A549 (cell line): ENCODE data around the gene CMC2. TPM values are rescaled to one million over a fixed set of nuclear protein-coding genes. Genes with fewer than 3 reads are reported as not detected.

Experiments
- ATAC-seq, 2 experiments: fragments of 200-7000 bp in 1 of 2; fragments of >200 bp in 1 of 2; cut with Nextera tagmentation in 1 of 2; cut with Tn5 transposase in 1 of 2; 3 replicates each; pipeline versions ENCODE4 v1.8.0 to v1.9.1; 2018 to 2020; ENCODE audit warnings: mild to moderate bottlenecking in 1 of 2, moderate library complexity in 1 of 2
- CTCF ChIA-PET: fragments of 300-600 bp; sonication (Branson Sonifier 250); formaldehyde crosslinking; extraction: SDS; loops from one replicate; lab custom pipeline; 2021; ENCODE audit warnings: antibody characterized with exemption, inconsistent platforms; lab: Yijun Ruan, JAX
- POLR2A ChIA-PET: fragments of 350-600 bp; formaldehyde crosslinking; extraction: SDS; loops from one replicate; lab custom pipeline; 2021; ENCODE audit warnings: antibody characterized with exemption, inconsistent platforms; lab: Yijun Ruan, JAX
- DNase-seq, 2 experiments: peaks; one replicate each; pipeline versions ENCODE4 v3.0.0 to v3.0.0-alpha.2; 2011 to 2016; ENCODE audit warnings: low read depth in 1 of 2, low spot score in 1 of 2
- FAIRE-seq: peaks from 2 replicates; lab custom pipeline; 2011; peaks lifted over from hg19 to GRCh38; lab: Jason Lieb, UNC
- H3K27ac ChIP-seq, 2 experiments: fragments of >200 bp; sonication (Bioruptor Twin); formaldehyde crosslinking; 3 replicates each; pipeline ENCODE4 v1.5.1; 2016 to 2017
- H3K4me1 ChIP-seq: fragments of >200 bp; sonication (Bioruptor Twin); formaldehyde crosslinking; 3 replicates; pipeline ENCODE4 v1.6.1; 2016
- H3K4me2 ChIP-seq: fragments of >200 bp; sonication (Bioruptor Twin); formaldehyde crosslinking; 3 replicates; pipeline ENCODE4 v1.6.1; 2016
- H3K4me3 ChIP-seq: fragments of >200 bp; sonication (Bioruptor Twin); formaldehyde crosslinking; 3 replicates; pipeline ENCODE4 v1.5.1; 2016
- H3K9me3 ChIP-seq: fragments of >200 bp; sonication (Bioruptor Twin); formaldehyde crosslinking; 3 replicates; pipeline ENCODE4 v1.6.1; 2016
- CBX2 ChIP-seq: fragments of 200-600 bp; sonication (generic); IDR thresholded peaks from 2 replicates; pipeline ENCODE4 v1.6.1; 2016; ENCODE audit warnings: low read depth, mild to moderate bottlenecking, borderline replicate concordance
- CHD2 ChIP-seq: fragments of 150-350 bp; IDR thresholded peaks from 2 replicates; pipeline ENCODE4 v1.6.1; 2014; ENCODE audit warnings: low read length; ENCODE audit not compliant: partially characterized antibody
- EP300 ChIP-seq, 2 experiments: fragments of >200 bp; sonication (Bioruptor Twin); formaldehyde crosslinking; IDR thresholded peaks; 2 replicates in 1 of 2; 3 replicates in 1 of 2; pipeline ENCODE4 v1.6.1; 2016 to 2017
- GATA3 ChIP-seq: IDR thresholded peaks from 2 replicates; pipeline ENCODE4 v1.6.1; 2012; ENCODE audit warnings: borderline replicate concordance
- HOXB13 ChIP-seq: fragments of 250-450 bp; sonication (Bioruptor Pico); IDR thresholded peaks from 2 replicates; pipeline ENCODE4 v1.5.0; 2020; ENCODE audit warnings: low read depth, mild to moderate bottlenecking, moderate library complexity
- JUNB ChIP-seq: fragments of >200 bp; sonication (Bioruptor Twin); formaldehyde crosslinking; IDR thresholded peaks from 2 replicates; pipeline ENCODE4 v1.6.1; 2016
- KDM1A ChIP-seq: fragments of 200-600 bp; sonication (generic); IDR thresholded peaks from 2 replicates; pipeline ENCODE4 v1.6.1; 2016; ENCODE audit warnings: low read depth, mild to moderate bottlenecking
- KDM5A ChIP-seq: fragments of 200-600 bp; sonication (generic); IDR thresholded peaks from 2 replicates; pipeline ENCODE4 v1.6.1; 2016; ENCODE audit warnings: antibody characterized with exemption, mild to moderate bottlenecking
- MAFK ChIP-seq: fragments of 450-650 bp; IDR thresholded peaks from 2 replicates; pipeline ENCODE4 v1.6.1; 2014; ENCODE audit not compliant: partially characterized antibody
- MAZ ChIP-seq: fragments of 150-350 bp; IDR thresholded peaks from 2 replicates; pipeline ENCODE4 v1.6.1; 2014; ENCODE audit warnings: antibody characterized with exemption, low read depth, low read length, borderline replicate concordance
- MYC ChIP-seq: IDR thresholded peaks from 2 replicates; pipeline ENCODE4 v1.6.1; 2012; ENCODE audit warnings: mild to moderate bottlenecking, inconsistent platforms, low read length, improper control_type of control experiment, borderline replicate concordance
- NFE2L2 ChIP-seq: fragments of 150-350 bp; conservative IDR thresholded peaks from 2 replicates; pipeline ENCODE4 v1.6.1; 2014; ENCODE audit warnings: low read length
- NR3C1 ChIP-seq: fragments of >200 bp; sonication (Bioruptor Twin); formaldehyde crosslinking; IDR thresholded peaks from 3 replicates; pipeline ENCODE4 v1.6.1; 2017
- SREBF2 ChIP-seq: fragments of 450-650 bp; IDR thresholded peaks from 2 replicates; pipeline ENCODE4 v1.6.1; 2014; ENCODE audit warnings: mild to moderate bottlenecking, moderate library complexity
- TFCP2L1 ChIP-seq: fragments of 250-450 bp; sonication (Bioruptor Pico); IDR thresholded peaks from 2 replicates; pipeline ENCODE4 v1.5.0; 2021; ENCODE audit warnings: mild to moderate bottlenecking
- ZNF302 ChIP-seq: fragments of 250-450 bp; sonication (Bioruptor Pico); IDR thresholded peaks from 2 replicates; pipeline ENCODE4 v1.9.0; 2021; ENCODE audit warnings: inconsistent platforms, mild to moderate bottlenecking, moderate library complexity
- WGBS: methylation state at CpG from one replicate; pipeline ENCODE4 v1.1.6; 2017; ENCODE audit errors: missing lambda C conversion rate; 5-methylcytosine and 5-hydroxymethylcytosine counted together
- polyA plus RNA-seq, 4 experiments: library from polyadenylated mRNA; depleted of rRNA in 3 of 4; stranded (reverse); fragments of >200 nt; fragmentation: RNase III in 1 of 4; extraction: RNeasy Plus Mini Kit Qiagen cat#74134 plus additional on column Dnase treatment in 1 of 4; gene quantifications; 2 replicates in 3 of 4; 3 replicates in 1 of 4; pipeline ENCODE4 v1.2.3, GENCODE V29; 2011 to 2017
- TF ChIP-seq, protein P1 (sequence below): fragments of 250-450 bp; sonication (Bioruptor Pico); IDR thresholded peaks from 2 replicates; pipeline ENCODE4 v1.5.0; 2021; ENCODE audit warnings: mild to moderate bottlenecking, moderate library complexity, borderline replicate concordance
- TF ChIP-seq, protein P2 (sequence below): fragments of 450-650 bp; IDR thresholded peaks from 2 replicates; pipeline ENCODE4 v1.6.1; 2014; ENCODE audit warnings: antibody characterized with exemption
- TF ChIP-seq, protein P3 (sequence below): IDR thresholded peaks from 2 replicates; pipeline ENCODE4 v1.6.1; 2012
- TF ChIP-seq, protein P4 (sequence below): fragments of 200-600 bp; sonication (generic); IDR thresholded peaks from 2 replicates; pipeline ENCODE4 v1.6.1; 2016; ENCODE audit warnings: antibody characterized with exemption, mild to moderate bottlenecking, moderate library complexity

The CMC2 gene
- polyA plus RNA-seq, 2 of the 4 experiments (the other 2 are of a cell fraction): 143 to 207 TPM

DNA sequence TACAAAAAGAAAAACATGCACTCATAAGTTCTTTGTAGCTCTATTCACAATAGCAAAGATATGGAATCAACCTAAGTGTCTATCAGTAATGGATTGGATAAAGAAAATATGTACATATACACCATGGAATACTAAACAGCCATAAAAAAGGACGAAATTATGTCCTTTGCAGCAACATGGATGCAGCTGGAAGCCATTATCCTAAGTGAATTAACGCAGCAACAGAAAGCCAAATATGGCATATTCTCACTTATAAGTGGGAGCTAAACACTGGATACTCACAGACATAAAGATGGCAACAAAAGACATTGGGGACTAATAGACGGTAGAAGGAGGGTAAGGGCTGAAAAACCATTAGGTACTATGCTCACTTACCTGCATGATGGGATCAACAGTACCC is 5.8 kb downstream of the CMC2 start:
- no peak for FAIRE-seq
- WGBS: 91% methylated on average over 3 of the region's 3 CpGs
- CTCF ChIA-PET: interaction anchor here (1.1 to 6.1 kb wide), 3 partner anchors 15 to 36 kb away, joined by 3 to 33 read pairs (median 3); partner anchors contain the start of gene ATMIN
- Histone ChIP-seq H3K27ac (no peak overlapping the region), H3K4me1 (peaks cover 35% of the 10 kb centered on the region), H3K4me3 (no peak overlapping the region), H3K9me3 (no peaks in the 10 kb centered on the region), H3K4me2 (0 out of 3 replicates have a peak overlapping the region, but pooled peaks have one; percentile 4)
- POLR2A ChIA-PET: no interaction called here
- no peak for TF ChIP-seq TFCP2L1 (CRISPR knock-in tag)
- TF ChIP-seq SREBF2: no peak
- TF ChIP-seq, protein P1, sequence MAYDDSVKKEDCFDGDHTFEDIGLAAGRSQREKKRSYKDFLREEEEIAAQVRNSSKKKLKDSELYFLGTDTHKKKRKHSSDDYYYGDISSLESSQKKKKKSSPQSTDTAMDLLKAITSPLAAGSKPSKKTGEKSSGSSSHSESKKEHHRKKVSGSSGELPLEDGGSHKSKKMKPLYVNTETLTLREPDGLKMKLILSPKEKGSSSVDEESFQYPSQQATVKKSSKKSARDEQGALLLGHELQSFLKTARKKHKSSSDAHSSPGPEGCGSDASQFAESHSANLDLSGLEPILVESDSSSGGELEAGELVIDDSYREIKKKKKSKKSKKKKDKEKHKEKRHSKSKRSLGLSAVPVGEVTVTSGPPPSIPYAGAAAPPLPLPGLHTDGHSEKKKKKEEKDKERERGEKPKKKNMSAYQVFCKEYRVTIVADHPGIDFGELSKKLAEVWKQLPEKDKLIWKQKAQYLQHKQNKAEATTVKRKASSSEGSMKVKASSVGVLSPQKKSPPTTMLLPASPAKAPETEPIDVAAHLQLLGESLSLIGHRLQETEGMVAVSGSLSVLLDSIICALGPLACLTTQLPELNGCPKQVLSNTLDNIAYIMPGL (CRISPR knock-in tag): no peak
- TF ChIP-seq GATA3: no peak
- TF ChIP-seq, protein P2, sequence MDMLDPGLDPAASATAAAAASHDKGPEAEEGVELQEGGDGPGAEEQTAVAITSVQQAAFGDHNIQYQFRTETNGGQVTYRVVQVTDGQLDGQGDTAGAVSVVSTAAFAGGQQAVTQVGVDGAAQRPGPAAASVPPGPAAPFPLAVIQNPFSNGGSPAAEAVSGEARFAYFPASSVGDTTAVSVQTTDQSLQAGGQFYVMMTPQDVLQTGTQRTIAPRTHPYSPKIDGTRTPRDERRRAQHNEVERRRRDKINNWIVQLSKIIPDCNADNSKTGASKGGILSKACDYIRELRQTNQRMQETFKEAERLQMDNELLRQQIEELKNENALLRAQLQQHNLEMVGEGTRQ: no peak
- TF ChIP-seq EP300 (IDR thresholded peaks at IDR 0.05): no peak
- TF ChIP-seq MAZ: no peak
- TF ChIP-seq JUNB: no peak
- TF ChIP-seq, protein P3, sequence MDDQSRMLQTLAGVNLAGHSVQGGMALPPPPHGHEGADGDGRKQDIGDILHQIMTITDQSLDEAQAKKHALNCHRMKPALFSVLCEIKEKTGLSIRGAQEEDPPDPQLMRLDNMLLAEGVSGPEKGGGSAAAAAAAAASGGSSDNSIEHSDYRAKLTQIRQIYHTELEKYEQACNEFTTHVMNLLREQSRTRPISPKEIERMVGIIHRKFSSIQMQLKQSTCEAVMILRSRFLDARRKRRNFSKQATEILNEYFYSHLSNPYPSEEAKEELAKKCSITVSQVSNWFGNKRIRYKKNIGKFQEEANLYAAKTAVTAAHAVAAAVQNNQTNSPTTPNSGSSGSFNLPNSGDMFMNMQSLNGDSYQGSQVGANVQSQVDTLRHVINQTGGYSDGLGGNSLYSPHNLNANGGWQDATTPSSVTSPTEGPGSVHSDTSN: no peak
- TF ChIP-seq, protein P4, sequence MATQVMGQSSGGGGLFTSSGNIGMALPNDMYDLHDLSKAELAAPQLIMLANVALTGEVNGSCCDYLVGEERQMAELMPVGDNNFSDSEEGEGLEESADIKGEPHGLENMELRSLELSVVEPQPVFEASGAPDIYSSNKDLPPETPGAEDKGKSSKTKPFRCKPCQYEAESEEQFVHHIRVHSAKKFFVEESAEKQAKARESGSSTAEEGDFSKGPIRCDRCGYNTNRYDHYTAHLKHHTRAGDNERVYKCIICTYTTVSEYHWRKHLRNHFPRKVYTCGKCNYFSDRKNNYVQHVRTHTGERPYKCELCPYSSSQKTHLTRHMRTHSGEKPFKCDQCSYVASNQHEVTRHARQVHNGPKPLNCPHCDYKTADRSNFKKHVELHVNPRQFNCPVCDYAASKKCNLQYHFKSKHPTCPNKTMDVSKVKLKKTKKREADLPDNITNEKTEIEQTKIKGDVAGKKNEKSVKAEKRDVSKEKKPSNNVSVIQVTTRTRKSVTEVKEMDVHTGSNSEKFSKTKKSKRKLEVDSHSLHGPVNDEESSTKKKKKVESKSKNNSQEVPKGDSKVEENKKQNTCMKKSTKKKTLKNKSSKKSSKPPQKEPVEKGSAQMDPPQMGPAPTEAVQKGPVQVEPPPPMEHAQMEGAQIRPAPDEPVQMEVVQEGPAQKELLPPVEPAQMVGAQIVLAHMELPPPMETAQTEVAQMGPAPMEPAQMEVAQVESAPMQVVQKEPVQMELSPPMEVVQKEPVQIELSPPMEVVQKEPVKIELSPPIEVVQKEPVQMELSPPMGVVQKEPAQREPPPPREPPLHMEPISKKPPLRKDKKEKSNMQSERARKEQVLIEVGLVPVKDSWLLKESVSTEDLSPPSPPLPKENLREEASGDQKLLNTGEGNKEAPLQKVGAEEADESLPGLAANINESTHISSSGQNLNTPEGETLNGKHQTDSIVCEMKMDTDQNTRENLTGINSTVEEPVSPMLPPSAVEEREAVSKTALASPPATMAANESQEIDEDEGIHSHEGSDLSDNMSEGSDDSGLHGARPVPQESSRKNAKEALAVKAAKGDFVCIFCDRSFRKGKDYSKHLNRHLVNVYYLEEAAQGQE: no peak
- TF ChIP-seq CHD2: no peak
- no peak for TF ChIP-seq KDM1A
- TF ChIP-seq MAFK: no peak
- no peak for TF ChIP-seq KDM5A
- TF ChIP-seq CBX2: no peak
- TF ChIP-seq NFE2L2: no peak
- TF ChIP-seq HOXB13 (CRISPR knock-in tag): no peak
- TF ChIP-seq NR3C1: no peak
- TF ChIP-seq MYC: no peak
- no peak for TF ChIP-seq ZNF302 (CRISPR knock-in tag)
- ATAC-seq: no peak
- no peak for DNase-seq
